GM10847 (cell line): ENCODE results near the gene TRAPPC8.

Experiments used
- POLR2A ChIP-seq: IDR thresholded peaks from 2 replicates; pipeline ENCODE4 v1.6.1; 2011; ENCODE audit not compliant: insufficient read length; ENCODE audit errors: extremely low read depth

Gene TRAPPC8

DNA sequence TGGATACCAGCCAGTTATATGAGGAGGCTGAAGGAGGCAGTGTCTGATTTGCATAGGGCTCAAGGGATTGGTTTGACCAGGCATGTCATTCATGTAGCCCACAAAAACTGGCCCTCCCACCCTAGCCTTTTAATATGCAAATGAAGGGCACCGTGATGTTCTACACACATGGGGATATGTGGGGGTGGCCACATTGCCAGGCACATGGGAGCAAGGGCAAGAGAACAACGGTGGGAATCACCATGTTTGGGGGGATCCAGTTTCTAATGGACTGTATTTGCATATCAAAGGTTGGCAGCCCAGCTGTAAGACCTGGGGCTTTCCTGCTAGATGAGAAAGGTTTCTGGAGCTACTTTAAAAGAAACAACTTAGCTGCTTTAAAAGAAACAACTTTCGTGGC lies 117.2 kb downstream of the TRAPPC8 start:
- TF ChIP-seq POLR2A = no peak

DNA sequence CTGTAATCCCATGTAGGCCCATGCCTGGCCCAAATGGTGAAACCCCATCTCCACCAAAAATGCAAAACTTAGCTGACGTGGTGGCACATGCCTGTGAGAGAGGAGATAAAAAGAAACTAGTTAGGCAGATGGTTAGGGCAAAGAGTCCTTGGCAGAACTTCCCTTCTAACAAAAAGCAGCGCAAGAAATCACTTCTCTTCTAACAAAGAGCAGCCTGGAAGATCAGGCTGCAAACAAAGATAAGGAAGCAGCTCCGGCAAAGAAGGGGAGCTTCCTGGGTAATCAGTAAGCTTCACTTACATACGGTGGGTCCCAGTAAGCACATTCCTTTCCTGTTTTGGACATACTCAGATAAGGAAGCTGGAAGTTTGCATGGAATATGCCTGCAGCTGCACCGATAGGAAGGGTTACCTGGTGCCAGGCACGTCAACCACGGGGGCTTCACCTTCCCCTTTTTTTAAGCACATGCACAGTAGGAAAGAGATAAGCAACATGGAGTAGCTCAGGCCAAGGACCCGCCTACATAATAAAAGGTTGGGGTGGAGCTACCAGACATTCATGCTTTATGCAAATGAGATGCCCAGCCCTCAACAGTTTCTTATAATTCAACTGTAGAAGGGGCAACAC lies 121.3 kb downstream of the TRAPPC8 start:
- TF ChIP-seq POLR2A = no peak

DNA sequence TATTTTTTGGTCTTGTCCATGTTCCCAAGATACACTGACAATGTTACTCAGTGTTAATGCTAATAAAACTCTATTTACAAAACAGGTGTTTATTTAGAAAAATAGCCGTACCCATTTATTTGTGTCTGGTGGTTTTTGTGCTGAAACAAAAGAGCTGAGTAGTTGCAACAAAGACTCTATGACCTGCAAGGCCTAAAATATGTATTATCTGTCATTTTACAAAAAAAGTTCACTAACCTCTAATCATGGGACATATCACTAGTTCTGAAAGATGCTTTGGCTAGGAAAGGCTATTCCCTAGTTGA lies 123.1 kb downstream of the TRAPPC8 start:
- no peak for TF ChIP-seq POLR2A

DNA sequence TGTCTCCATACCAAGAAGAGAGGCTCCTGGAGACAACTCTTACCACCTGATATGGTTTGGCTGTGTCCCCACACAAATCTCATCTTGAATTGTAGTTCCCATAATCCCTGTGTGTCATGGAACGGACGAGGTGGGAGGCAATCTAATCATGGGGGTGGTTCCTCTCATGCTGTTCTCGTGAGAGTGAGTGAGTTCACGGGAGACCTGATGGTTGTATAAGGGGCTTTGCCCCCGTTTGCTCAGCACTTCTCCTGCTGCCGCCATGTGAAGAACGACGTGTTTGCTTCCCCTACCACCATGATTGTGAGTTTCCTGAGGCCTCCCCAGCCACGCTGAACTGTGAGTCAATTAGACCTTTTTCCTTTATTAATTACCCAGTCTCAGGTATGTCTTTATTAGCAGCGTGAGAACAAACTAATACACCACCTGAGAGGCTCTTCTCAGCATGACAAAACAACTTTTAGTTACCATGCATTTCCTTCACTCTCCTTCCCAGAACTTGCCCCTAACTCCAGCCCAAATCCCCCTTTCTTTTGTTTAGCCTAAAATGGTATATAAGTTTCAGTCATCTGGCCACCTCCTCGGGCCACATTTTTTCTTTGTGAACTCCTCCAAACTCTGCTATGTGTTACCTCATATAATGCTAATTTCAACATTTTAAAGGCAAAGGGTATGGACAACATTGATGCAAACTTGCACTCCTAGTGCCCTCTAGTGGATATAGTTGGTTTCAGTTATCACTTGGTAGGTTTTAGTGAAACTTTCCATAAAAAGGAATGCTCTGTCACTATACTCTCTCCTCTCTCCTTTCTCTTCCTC lies 123.6 kb downstream of the TRAPPC8 start:
- TF ChIP-seq POLR2A = no peak

DNA sequence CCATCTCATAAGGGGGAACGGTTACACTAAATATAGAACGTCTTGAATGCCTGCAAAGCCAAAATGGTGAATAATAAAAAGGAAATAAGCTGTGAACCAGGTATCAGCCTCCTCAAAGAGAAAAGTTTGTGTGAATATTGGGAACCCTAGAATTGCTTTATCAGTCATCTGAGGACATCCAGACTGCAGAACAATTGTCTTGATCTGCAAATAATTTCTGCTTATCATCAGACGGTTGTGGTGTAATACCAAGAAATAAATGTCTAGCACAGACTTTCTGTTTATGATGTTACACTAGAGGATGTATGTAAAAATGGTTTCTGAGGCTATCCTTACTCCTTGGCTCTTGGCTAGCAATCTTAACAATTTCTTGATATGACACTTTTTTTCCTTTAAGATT lies 128.8 kb downstream of the TRAPPC8 start:
- TF ChIP-seq POLR2A = no peak

DNA sequence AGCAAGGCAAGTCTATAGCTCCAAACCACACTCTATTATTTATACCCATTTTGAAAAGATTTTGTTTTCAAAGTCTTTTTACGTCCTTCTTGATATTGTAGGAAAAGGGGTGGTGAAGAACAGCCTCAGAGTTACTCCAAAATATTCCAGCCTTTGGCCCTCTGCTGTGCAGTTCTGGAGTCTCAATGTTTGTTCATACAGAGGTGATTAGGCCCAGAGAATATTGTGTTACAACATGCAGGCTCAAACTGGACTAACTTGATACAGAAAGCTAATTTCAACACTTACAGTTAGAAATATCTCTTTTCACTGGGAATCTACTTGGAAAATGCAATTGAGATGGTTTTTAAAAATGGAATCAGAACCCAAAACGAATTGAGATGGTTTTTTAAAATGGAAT lies 141.8 kb downstream of the TRAPPC8 start:
- no peak for TF ChIP-seq POLR2A

DNA sequence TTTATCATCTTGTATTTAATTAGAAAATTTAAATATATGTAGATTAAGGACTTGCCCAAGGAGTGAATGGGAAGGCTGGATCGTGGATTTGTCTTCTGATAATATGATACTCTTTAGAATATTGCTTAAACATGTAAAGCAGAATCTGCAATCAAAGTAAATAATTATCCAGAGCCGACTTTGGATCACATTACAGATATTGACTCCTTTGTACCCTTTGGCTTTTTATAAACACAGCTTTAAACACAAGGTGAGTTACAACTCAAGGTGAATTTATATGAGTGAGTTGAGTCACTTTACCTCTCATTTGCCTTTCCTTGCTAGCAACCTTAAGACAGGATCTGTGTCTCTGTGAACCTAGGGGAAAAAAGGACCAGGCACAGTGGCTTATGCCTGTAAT lies 144.5 kb downstream of the TRAPPC8 start:
- TF ChIP-seq POLR2A = no peak

DNA sequence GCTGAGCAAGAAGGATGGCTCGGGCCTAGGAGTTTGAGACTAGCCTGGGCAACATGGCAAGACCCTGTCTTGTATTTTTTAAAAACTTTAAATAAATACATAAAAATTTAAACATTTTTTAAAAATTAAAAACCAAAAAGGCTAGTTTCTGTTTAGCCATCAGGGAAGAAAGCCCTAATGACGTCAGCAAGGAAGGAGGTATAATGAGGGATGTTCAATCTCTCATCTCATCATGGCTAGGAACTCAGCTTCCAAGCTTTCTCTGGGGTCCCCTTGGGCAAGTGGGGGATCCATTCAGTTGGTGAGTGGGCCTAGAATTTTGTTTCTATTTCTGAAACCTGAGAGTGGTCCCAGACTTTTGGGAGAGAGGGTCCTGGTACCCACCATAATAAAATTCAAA lies 147.2 kb downstream of the TRAPPC8 start:
- no peak for TF ChIP-seq POLR2A

DNA sequence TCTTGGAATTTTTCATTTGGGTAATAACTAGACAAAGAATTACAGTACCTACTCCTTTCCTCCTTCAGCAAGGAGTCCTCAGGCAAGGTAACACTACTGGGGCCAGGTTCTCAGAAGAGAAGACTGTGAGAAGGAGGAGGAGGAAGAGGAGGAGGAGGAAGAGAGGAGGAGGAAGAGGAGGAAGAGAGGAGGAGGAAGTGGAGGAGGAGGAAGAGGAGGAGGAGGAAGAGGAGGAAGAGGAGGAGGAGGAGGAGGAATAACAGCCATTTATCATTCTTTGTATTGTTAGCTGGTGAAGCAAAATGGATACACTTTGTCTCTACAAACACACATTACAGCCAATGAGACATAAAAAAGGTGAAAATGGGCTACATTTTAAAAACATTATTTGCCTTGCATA lies 149.4 kb downstream of the TRAPPC8 start:
- no peak for TF ChIP-seq POLR2A

DNA sequence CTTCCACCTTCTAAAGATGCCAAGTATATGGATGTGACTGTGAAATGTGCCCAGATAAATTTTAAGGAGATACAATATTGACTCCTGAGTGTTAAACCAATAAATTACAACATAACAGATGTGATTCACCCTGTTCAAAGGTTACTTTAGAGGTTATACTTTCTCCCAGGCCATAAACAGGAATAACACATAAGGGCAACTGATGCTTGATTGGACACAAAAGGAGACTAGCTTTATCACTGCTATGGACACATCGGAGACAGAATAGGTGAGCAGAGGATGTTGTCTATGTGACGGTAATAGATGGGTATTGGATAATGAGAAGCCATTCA lies 150.4 kb downstream of the TRAPPC8 start:
- no peak for TF ChIP-seq POLR2A

DNA sequence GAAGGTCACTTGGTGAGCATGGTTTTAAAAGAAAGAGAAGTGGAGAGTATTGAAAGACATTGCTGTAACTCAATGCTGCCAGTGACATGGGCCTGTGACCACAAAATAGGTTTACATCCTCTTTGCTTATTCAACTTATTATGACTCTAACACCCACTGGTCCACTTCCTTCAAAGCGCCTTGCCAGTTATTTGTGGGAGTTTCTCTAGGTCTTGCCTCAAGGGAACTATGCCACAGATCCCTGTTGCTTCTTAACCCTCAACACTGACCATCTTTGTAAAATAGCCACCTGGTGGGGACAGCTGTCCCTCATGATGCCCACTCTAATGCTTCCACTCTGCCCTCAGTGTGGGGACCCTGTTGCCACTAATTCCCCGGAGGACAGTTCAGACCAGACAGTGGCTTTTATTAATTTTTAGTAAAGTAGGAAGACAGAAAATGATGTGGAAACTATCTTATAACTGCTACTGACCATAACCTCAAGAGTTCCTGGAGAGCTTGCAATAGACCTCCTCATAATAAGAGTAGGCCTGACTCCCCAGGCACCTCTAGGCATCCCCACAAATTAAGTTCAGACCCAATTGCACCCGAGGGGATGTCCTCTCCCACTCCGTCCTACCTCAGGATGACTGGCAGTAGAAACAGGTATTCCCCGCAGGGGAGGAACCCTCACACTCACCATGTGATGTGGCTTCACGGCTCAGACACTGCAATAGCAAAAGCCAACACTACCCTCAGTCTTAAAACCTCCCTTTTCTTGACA lies 150.9 kb downstream of the TRAPPC8 start:
- TF ChIP-seq POLR2A = no peak

DNA sequence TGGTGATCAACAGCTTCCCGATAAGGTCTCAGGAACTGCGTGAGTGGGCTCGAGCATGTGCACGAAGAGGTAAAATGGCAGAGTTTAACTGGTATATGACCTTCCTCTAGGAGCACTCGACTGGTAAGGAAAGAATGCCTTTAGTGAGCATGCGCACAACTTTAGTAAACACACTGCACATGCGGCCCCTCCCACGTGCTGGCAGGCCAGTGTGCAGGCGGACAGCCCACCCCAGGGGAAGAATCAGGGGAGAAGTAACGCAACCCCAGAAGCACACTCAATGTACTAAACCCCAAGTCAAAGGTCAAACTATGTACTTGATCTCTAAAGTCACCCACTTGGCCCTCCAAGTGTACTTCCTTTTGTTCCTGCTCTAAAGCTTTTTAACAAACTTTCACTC lies 153.5 kb downstream of the TRAPPC8 start:
- TF ChIP-seq POLR2A = no peak

DNA sequence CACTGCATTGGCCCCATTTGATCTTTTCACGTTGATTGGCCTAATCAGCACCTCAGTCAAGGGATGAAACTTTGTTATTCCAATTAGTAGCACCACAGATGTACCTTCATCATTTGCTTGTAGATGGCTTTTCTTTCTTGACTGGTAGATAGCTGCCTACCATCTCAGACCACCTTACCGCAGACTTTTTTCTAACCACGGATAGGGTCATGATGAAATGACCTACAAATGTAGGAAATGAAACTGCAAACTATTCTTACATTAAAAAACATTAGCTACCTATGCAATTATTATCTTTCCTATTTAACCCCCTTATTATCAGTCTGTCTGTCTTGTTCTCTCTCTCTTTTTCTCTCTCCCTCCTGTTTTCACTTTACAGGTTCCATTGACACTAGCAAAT lies 159.9 kb downstream of the TRAPPC8 start:
- no peak for TF ChIP-seq POLR2A
